Calu3 (cell line): Measurements from ENCODE around the gene CATSPER3. TPM values are rescaled to one million over a fixed set of nuclear protein-coding genes. Genes with fewer than 3 reads are reported as not detected.
"Not testable (repeated sequence)": the region's sequence is repeated elsewhere in the genome, so short reads cannot be mapped to it uniquely, and the experiment has no call there.

Experiments
- BruUV-seq: library from RNA; stranded (reverse); fragments of 400-500 nt; replicated peaks from 2 replicates; lab custom pipeline; 2021; lab: Mats Ljungman, UMichigan
- CTCF ChIA-PET: fragments of 300-600 bp; sonication (Branson Sonifier 250); formaldehyde crosslinking; loops from one replicate; lab custom pipeline; 2022; ENCODE audit warnings: antibody characterized with exemption; lab: Charles Lee
- DNase-seq: peaks from one replicate; pipeline ENCODE4 v3.0.0; 2022
- H3K27ac Mint-ChIP-seq: one replicate; pipeline ENCODE4 v1.8.0; 2022; ENCODE audit warnings: mixed read lengths; ENCODE audit not compliant: unreplicated experiment
- H3K27me3 Mint-ChIP-seq: one replicate; pipeline ENCODE4 v1.8.0; 2022; ENCODE audit warnings: mixed read lengths; ENCODE audit not compliant: unreplicated experiment
- H3K36me3 Mint-ChIP-seq: one replicate; pipeline ENCODE4 v1.8.0; 2022; ENCODE audit warnings: mild to moderate bottlenecking, moderate library complexity, mixed read lengths; ENCODE audit not compliant: insufficient read depth, unreplicated experiment
- H3K4me1 Mint-ChIP-seq: one replicate; pipeline ENCODE4 v1.8.0; 2022; ENCODE audit warnings: mild to moderate bottlenecking, low read depth, mixed read lengths; ENCODE audit not compliant: unreplicated experiment
- H3K4me3 Mint-ChIP-seq: one replicate; pipeline ENCODE4 v1.8.0; 2022; ENCODE audit warnings: mild to moderate bottlenecking, low read depth, moderate library complexity, mixed read lengths; ENCODE audit not compliant: unreplicated experiment
- H3K9me3 Mint-ChIP-seq: one replicate; pipeline ENCODE4 v1.8.0; 2022; ENCODE audit warnings: low read depth, mixed read lengths; ENCODE audit not compliant: unreplicated experiment
- CTCF ChIP-seq: fragments of 200-600 bp; IDR thresholded peaks from one replicate; pipeline ENCODE4 v1.8.0; 2022; ENCODE audit warnings: antibody characterized with exemption; ENCODE audit not compliant: unreplicated experiment
- intact Hi-C: fragments of 100-400 bp; cut with micrococcal nuclease; formaldehyde crosslinking; loops from one replicate; pipeline ENCODE4 v1.10.0; 2022; ENCODE audit not compliant: unreplicated experiment
- total RNA-seq: library from RNA; stranded (reverse); gene quantifications from 2 replicates; pipeline ENCODE4 v1.2.3, GENCODE V29; 2022

CATSPER3 gene
- total RNA-seq, 1 experiment from 2014 or later = 1.5 TPM

GRCh38 chr5:134979416-134979815, 11.7 kb downstream of the CATSPER3 start:
- Mint-ChIP-seq H3K9me3 (peaks cover 20% of the 10 kb centered on the region), H3K4me3 (no peak overlapping the region), H3K4me1 (no peaks in the 10 kb centered on the region), H3K36me3 (no peaks in the 10 kb centered on the region), H3K27ac (no peak overlapping the region), H3K27me3 (no peaks in the 10 kb centered on the region)
- TF ChIP-seq CTCF = no peak
- intact Hi-C loops = no loop called here
- CTCF ChIA-PET = interaction anchor here (0.8 kb wide), 1 partner anchor 204 kb away, joined by 3 read pairs; no protein-coding TSS in a partner anchor
- BruUV-seq = no TSS peak
- no peak for DNase-seq

- no peaks in the 10 kb centered on the region for H3K27me3 Mint-ChIP-seq
- H3K27ac Mint-ChIP-seq = no peak overlapping the region
- no peak for TF ChIP-seq CTCF
- H3K36me3 Mint-ChIP-seq = no peaks in the 10 kb centered on the region
- no TSS peak for BruUV-seq
- CTCF ChIA-PET = no interaction called here
- H3K4me3 Mint-ChIP-seq = no peak overlapping the region
- intact Hi-C loops = no loop called here
- DNase-seq = no peak
- H3K9me3 Mint-ChIP-seq = peaks cover 16% of the 10 kb centered on the region
- H3K4me1 Mint-ChIP-seq = no peaks in the 10 kb centered on the region
These were observed 14.5 kb downstream of the CATSPER3 start for GRCh38 chr5:134982230-134982629.

GRCh38 chr5:134989266-134989830, 21.6 kb downstream of the CATSPER3 start:
- H3K36me3 Mint-ChIP-seq = no peaks in the 10 kb centered on the region
- H3K9me3 Mint-ChIP-seq = no peaks in the 10 kb centered on the region
- no peak for TF ChIP-seq CTCF
- intact Hi-C loops = no loop called here
- no peak overlapping the region for H3K4me3 Mint-ChIP-seq
- BruUV-seq = no TSS peak
- H3K4me1 Mint-ChIP-seq = no peaks in the 10 kb centered on the region
- no peak for DNase-seq
- peaks cover 2% of the 10 kb centered on the region for H3K27me3 Mint-ChIP-seq
- CTCF ChIA-PET = interaction anchor here (0.6 kb wide), 1 partner anchor 9 kb away, joined by 3 read pairs; no protein-coding TSS in a partner anchor
- no peak overlapping the region for H3K27ac Mint-ChIP-seq

- intact Hi-C loops, H3K9me3 Mint-ChIP-seq, DNase-seq, H3K27ac Mint-ChIP-seq, H3K36me3 Mint-ChIP-seq, H3K4me3 Mint-ChIP-seq, CTCF ChIA-PET, H3K27me3 Mint-ChIP-seq, H3K4me1 Mint-ChIP-seq, BruUV-seq: not testable (repeated sequence)
These were observed 22.5 kb downstream of the CATSPER3 start for GRCh38 chr5:134990183-134990582.

GRCh38 chr5:134992148-134992547, 24.4 kb downstream of the CATSPER3 start:
- H3K9me3 Mint-ChIP-seq = no peaks in the 10 kb centered on the region
- H3K27ac Mint-ChIP-seq = no peak overlapping the region
- TF ChIP-seq CTCF = no peak
- DNase-seq = no peak
- no peaks in the 10 kb centered on the region for H3K36me3 Mint-ChIP-seq
- H3K27me3 Mint-ChIP-seq = peaks cover 7% of the 10 kb centered on the region
- CTCF ChIA-PET = no interaction called here
- no peak overlapping the region for H3K4me3 Mint-ChIP-seq
- intact Hi-C loops = no loop called here
- no peaks in the 10 kb centered on the region for H3K4me1 Mint-ChIP-seq
- BruUV-seq = no TSS peak
